ENCODE measurements around the gene TLNRD1. TPM values are rescaled to one million over a fixed set of nuclear protein-coding genes. Genes with fewer than 3 reads are reported as not detected.

TLNRD1 gene
- total RNA-seq, 1 experiment from 2014 or later, result 14.9 TPM

DNA sequence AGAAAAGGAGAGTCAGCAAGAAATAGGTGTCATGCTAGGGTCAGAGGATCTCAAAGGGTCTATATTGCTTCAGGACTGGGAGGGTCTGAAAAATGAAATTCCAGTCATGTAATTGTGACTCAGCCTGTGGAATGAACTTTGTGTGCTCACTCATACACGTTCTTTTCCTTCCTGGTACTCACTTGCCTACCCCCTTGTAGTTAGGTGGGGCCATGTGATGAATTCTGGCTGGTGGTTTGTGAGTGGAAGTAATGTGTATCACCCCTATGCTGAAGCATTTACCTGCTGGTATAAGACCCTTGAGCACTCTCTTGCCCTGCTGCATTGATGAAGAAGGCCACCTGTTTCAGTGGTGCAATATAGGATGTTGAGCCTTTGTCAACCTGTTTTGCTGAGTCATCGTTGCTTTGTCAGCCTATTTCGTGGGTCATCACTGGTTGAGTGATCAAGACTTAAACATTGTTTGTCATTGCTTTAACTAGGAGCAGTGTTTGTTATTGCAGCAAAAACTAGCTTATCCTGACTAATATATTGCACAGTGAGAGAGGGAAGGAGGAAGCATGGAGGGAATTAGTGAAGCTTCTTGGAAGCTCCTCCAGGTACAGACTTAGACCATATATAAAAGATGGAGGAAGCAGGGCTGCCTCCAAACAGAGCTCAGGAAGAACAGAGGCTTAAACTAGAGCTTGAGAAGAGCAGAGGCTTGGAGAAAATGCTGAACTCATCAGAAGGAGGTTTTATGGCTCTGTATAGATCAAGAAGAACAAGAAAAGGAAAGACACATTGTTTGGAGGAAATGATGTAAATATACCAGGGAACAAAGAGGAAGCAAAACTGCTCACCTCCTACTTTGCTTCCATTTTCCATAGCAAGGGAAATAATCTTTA, 28.9 kb downstream of the TLNRD1 start:
- Histone ChIP-seq H4K20me1 (ENCODE audit: insufficient read depth) (no peaks in the 10 kb centered on the region), H3K4me1 (replicated peaks; ENCODE audit: insufficient read depth) (peaks cover 11% of the 10 kb centered on the region; the same call in 1 of the 2 replicates), H3K9me2 (ENCODE audit: insufficient read depth) (no peaks in the 10 kb centered on the region), H3K27me3 (ENCODE audit: insufficient read depth, low read depth) (no peaks in the 10 kb centered on the region), H3F3A (ENCODE audit: insufficient read depth, low read depth) (peaks cover 6% of the 10 kb centered on the region; the same call in 1 of the 2 replicates), H3K27ac (peak overlapping the region; percentile 57), H3K79me2 (ENCODE audit: low read depth) (no peaks in the 10 kb centered on the region), H3K4me3 (no peak overlapping the region), H2AFZ (no peak overlapping the region), H3K4me2 (no peak overlapping the region; the same call in 1 of the 2 replicates), H3K9me3 (ENCODE audit: insufficient read depth, low read depth) (peaks cover 22% of the 10 kb centered on the region; the same call in 1 of the 2 replicates), H3K36me3 (ENCODE audit: low read depth) (no peaks in the 10 kb centered on the region; the same call in 1 of the 2 replicates)
- CTCF ChIA-PET, result no interaction called here
- TF ChIP-seq, protein P1, sequence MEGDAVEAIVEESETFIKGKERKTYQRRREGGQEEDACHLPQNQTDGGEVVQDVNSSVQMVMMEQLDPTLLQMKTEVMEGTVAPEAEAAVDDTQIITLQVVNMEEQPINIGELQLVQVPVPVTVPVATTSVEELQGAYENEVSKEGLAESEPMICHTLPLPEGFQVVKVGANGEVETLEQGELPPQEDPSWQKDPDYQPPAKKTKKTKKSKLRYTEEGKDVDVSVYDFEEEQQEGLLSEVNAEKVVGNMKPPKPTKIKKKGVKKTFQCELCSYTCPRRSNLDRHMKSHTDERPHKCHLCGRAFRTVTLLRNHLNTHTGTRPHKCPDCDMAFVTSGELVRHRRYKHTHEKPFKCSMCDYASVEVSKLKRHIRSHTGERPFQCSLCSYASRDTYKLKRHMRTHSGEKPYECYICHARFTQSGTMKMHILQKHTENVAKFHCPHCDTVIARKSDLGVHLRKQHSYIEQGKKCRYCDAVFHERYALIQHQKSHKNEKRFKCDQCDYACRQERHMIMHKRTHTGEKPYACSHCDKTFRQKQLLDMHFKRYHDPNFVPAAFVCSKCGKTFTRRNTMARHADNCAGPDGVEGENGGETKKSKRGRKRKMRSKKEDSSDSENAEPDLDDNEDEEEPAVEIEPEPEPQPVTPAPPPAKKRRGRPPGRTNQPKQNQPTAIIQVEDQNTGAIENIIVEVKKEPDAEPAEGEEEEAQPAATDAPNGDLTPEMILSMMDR (conservative IDR thresholded peaks at IDR 0.05), result no peak
- no peak for TF ChIP-seq EZH2 (IDR thresholded peaks at IDR 0.05; ENCODE audit: low read depth)
- peak in 1 of 2 experiments; percentile 65 for DNase-seq
- intact Hi-C loops (cut with micrococcal nuclease; ENCODE audit: unreplicated experiment), result no loop called here
- BruUV-seq (replicated peaks), result no TSS peak
- POLR2A ChIA-PET (ENCODE audit: unreplicated experiment), result interaction anchor here (0.7 kb wide), 1 partner anchor 1818 kb away, joined by 4 read pairs; no protein-coding TSS in a partner anchor

DNA sequence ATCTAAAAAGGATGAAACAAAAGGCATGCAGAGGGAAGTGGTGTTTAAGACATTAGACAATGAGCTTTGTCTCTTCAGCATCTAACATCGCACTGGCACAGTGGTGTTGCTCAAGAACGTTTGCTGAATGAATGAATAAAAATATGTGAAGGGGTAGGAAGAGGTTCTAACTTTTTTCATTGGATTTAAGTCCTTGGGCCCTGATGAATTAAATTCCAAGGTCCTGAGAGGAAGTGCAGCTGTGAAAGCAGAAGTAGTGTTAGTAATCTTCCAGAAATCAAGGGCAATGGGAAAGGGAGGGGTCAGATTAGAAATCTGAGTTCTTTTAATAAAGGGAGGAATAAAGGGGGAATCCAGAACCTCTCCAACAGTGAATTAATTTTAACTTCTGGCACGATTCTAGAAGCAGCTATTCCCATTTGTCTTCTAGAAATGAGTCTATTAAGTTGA, 29.6 kb downstream of the TLNRD1 start:
- no peaks in the 10 kb centered on the region for H3K79me2 ChIP-seq (ENCODE audit: low read depth)
- peaks cover 6% of the 10 kb centered on the region; the same call in 1 of the 2 replicates for H3F3A ChIP-seq (ENCODE audit: insufficient read depth, low read depth)
- no peaks in the 10 kb centered on the region for H3K27me3 ChIP-seq (ENCODE audit: insufficient read depth, low read depth)
- ChIA-PET POLR2A (ENCODE audit: unreplicated experiment) (interaction anchor here (0.7 kb wide), 1 partner anchor 1817 kb away, joined by 4 read pairs; no protein-coding TSS in a partner anchor), CTCF (no interaction called here)
- H3K27ac ChIP-seq, result 0 out of 2 replicates have a peak overlapping the region, but pooled peaks have one; percentile 57
- intact Hi-C loops (cut with micrococcal nuclease; ENCODE audit: unreplicated experiment), result no loop called here
- no peak overlapping the region for H3K4me2 ChIP-seq
- H3K36me3 ChIP-seq (ENCODE audit: low read depth), result no peaks in the 10 kb centered on the region; the same call in 1 of the 2 replicates
- no peak for DNase-seq
- no peaks in the 10 kb centered on the region for H3K9me2 ChIP-seq (ENCODE audit: insufficient read depth)
- TF ChIP-seq EZH2 (IDR thresholded peaks at IDR 0.05; ENCODE audit: low read depth), result no peak
- TF ChIP-seq, protein P1 (conservative IDR thresholded peaks at IDR 0.05), result no peak
- H3K9me3 ChIP-seq (ENCODE audit: insufficient read depth, low read depth), result peaks cover 22% of the 10 kb centered on the region; the same call in 1 of the 2 replicates
- H4K20me1 ChIP-seq (ENCODE audit: insufficient read depth), result no peaks in the 10 kb centered on the region
- peaks cover 11% of the 10 kb centered on the region; the same call in 1 of the 2 replicates for H3K4me1 ChIP-seq (replicated peaks; ENCODE audit: insufficient read depth)
- H2AFZ ChIP-seq, result no peak overlapping the region
- no TSS peak for BruUV-seq (replicated peaks)
- no peak overlapping the region for H3K4me3 ChIP-seq

DNA sequence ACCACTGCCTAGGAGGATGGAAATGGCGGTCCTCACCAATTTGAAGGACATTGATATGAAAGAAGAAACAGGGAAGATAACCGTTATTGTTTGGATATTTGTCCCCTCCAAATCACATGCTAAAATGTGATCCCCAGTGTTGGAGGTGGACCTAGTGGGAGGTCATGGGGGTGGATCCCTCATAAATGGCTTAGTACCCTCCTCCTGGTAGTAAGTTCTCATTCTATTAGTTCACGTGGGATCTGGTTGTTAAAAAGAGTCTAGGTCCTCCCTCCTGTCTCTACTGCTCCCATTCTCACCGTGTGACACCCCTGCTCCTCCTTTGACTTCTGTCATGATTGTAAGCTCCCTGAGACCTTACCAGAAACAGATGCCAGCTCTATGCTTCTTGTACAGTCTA, 30.5 kb downstream of the TLNRD1 start:
- H3F3A ChIP-seq (ENCODE audit: insufficient read depth, low read depth), result peaks cover 6% of the 10 kb centered on the region; the same call in 1 of the 2 replicates
- no peaks in the 10 kb centered on the region for H3K79me2 ChIP-seq (ENCODE audit: low read depth)
- ChIA-PET POLR2A (ENCODE audit: unreplicated experiment) (no interaction called here), CTCF (interaction anchor here (0.6 kb wide), 2 partner anchors 326 to 942 kb away, joined by 3 to 8 read pairs; no protein-coding TSS in a partner anchor)
- intact Hi-C loops (cut with micrococcal nuclease; ENCODE audit: unreplicated experiment), result no loop called here
- no peaks in the 10 kb centered on the region for H4K20me1 ChIP-seq (ENCODE audit: insufficient read depth)
- no peak overlapping the region for H3K4me2 ChIP-seq
- no peak overlapping the region for H3K4me3 ChIP-seq
- H3K4me1 ChIP-seq (replicated peaks; ENCODE audit: insufficient read depth), result peaks cover 11% of the 10 kb centered on the region; the same call in 1 of the 2 replicates
- no peaks in the 10 kb centered on the region for H3K27me3 ChIP-seq (ENCODE audit: insufficient read depth, low read depth)
- no peak for TF ChIP-seq EZH2 (IDR thresholded peaks at IDR 0.05; ENCODE audit: low read depth)
- TF ChIP-seq, protein P1 (conservative IDR thresholded peaks at IDR 0.05), result no peak
- H3K9me2 ChIP-seq (ENCODE audit: insufficient read depth), result no peaks in the 10 kb centered on the region
- no peak overlapping the region for H2AFZ ChIP-seq
- BruUV-seq (replicated peaks), result no TSS peak
- peaks cover 22% of the 10 kb centered on the region; the same call in 1 of the 2 replicates for H3K9me3 ChIP-seq (ENCODE audit: insufficient read depth, low read depth)
- H3K36me3 ChIP-seq (ENCODE audit: low read depth), result no peaks in the 10 kb centered on the region; the same call in 1 of the 2 replicates
- H3K27ac ChIP-seq, result no peak overlapping the region
- DNase-seq, result no peak

All from PC-9 (cell line).